ENCODE results near the gene ARL15. TPM values are rescaled to one million over a fixed set of nuclear protein-coding genes. Genes with fewer than 3 reads are reported as not detected.

ARL15 gene
- total and polyA plus RNA-seq, 8 donors = 20.2 to 27.7 (median 25.1) TPM

- H3K4me1 ChIP-seq = no peaks in the 10 kb centered on the region
- no peaks in the 10 kb centered on the region for H3K36me3 ChIP-seq
- H3K4me3 ChIP-seq = no peak overlapping the region
- no peaks in the 10 kb centered on the region for H3K9me3 ChIP-seq
- no peak for TF ChIP-seq CTCF (IDR thresholded peaks at IDR 0.05)
- no peak overlapping the region for H3K27ac ChIP-seq
- no peaks in the 10 kb centered on the region for H3K27me3 ChIP-seq
- DNase-seq (no peak), ATAC-seq (no peak)
- intact Hi-C loops (cut with DNase I) = no loop called here
These were observed 403.6 kb downstream of the ARL15 start for GRCh38 chr5:53906736-53907135.

- H3K9me3 ChIP-seq = no peaks in the 10 kb centered on the region
- no peak overlapping the region for H3K27ac ChIP-seq
- no peak for TF ChIP-seq CTCF (IDR thresholded peaks at IDR 0.05)
- no peaks in the 10 kb centered on the region for H3K4me1 ChIP-seq
- no peak overlapping the region for H3K4me3 ChIP-seq
- no peaks in the 10 kb centered on the region for H3K36me3 ChIP-seq
- intact Hi-C loops (cut with DNase I) = no loop called here
- ATAC-seq (no peak), DNase-seq (no peak)
- no peaks in the 10 kb centered on the region for H3K27me3 ChIP-seq
These were observed 408.0 kb downstream of the ARL15 start for GRCh38 chr5:53902296-53902907.

DNA sequence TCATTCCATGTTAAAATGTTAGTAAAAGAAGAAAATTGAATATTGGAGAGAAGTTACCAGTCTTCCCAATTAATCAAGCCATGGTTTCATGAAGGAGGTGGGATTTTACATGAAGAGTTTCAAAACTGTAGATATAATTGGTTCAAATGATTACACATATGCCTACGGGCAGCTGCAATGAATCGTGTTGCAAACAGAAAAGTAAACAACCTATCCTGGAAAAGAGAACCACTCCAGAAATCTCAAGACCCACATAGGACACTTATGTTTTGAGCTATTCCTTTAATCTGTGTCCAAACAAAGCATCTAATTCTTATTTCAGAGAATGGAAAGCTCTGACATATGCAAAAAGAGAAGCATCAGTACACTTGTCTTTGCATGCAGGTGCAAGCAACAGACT is 409.7 kb downstream of the ARL15 start:
- no peak for TF ChIP-seq CTCF (IDR thresholded peaks at IDR 0.05)
- Histone ChIP-seq H3K4me3 (no peak overlapping the region), H3K27ac (no peak overlapping the region), H3K27me3 (no peaks in the 10 kb centered on the region), H3K9me3 (no peaks in the 10 kb centered on the region), H3K36me3 (no peaks in the 10 kb centered on the region), H3K4me1 (no peaks in the 10 kb centered on the region)
- ATAC-seq = peak; percentile 61
- DNase-seq = peak in 1 of 4 donors; percentile 28
- intact Hi-C loops (cut with DNase I) = no loop called here

DNA sequence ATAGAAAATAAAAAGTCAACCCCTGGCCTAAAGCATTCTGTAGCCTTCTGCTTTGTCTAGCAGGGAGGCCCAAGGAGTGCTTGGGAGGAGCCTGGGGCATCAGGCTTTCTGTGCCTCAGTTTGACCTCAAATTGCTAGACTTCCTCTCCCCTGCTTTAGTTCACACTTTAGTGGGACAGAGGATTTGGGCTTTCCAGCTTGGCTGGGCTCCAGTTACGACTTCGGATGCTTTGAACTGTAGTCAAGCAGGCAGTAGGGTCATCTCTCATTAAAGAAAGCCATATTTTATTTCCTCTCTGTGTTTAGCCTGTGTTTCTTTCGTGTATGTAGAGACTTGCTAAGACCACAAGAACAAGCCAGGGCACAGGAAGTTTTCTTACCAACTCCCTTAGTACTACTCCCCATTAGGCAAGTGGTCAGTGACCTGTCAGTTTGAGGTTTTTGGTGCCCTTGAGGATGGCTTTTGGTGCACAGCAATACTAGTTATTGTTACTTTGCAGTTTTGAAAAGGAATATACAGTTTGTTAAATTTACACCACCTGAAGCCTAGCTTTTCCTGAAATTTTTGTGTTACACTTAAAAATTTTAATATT is 415.2 kb downstream of the ARL15 start:
- H3K36me3 ChIP-seq = no peaks in the 10 kb centered on the region
- intact Hi-C loops (cut with DNase I) = no loop called here

DNA sequence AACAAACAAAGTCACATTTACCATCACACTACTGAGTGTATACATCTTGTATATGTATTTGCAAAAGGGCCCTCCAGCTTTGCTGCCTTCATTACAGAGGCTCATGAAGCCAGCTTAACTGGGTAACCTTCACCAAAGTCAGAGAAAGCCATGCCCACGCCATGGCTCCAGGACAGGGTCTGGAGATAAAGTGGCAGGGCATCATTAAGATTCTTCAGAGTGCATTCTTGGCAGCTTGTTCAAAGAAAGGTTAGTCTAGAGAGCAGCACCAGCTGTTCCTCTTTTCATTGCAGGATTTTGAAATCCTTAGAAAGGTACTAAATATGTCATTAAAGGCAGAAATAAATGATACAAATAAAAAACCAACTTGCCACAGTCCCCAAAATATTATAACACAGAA is 416.7 kb downstream of the ARL15 start:
- Histone ChIP-seq H3K4me3 (no peak overlapping the region), H3K36me3 (no peaks in the 10 kb centered on the region), H3K27me3 (no peaks in the 10 kb centered on the region), H3K4me1 (no peaks in the 10 kb centered on the region), H3K27ac (no peak overlapping the region), H3K9me3 (no peaks in the 10 kb centered on the region)
- intact Hi-C loops (cut with DNase I) = no loop called here
- ATAC-seq = no peak
- DNase-seq = no peak
- TF ChIP-seq CTCF (IDR thresholded peaks at IDR 0.05) = no peak

More for the DNA sequence above, 415.2 kb downstream of the ARL15 start:
- ATAC-seq (no peak), DNase-seq (no peak)
- Histone ChIP-seq H3K27me3 (no peaks in the 10 kb centered on the region), H3K27ac (no peak overlapping the region), H3K4me3 (no peak overlapping the region), H3K4me1 (no peaks in the 10 kb centered on the region), H3K9me3 (no peaks in the 10 kb centered on the region)
- TF ChIP-seq CTCF (IDR thresholded peaks at IDR 0.05) = no peak
